ENCODE results near the gene EEA1. TPM values are rescaled to one million over a fixed set of nuclear protein-coding genes. Genes with fewer than 3 reads are reported as not detected.
A peak's percentile ranks its signal among the peaks of the same experiment; 100 is the strongest.

The EEA1 gene
- total RNA-seq, 2 donors from 2014 or later = 5.9 to 7.3 TPM

- intact Hi-C loops (cut with DNase I) = no loop called here
- Histone ChIP-seq H3K27me3 (no peaks in the 10 kb centered on the region), H3K4me3 (no peak overlapping the region), H3K4me1 (peaks cover 10% of the 10 kb centered on the region), H3K9me3 (no peaks in the 10 kb centered on the region), H3K36me3 (replicated peaks in 1 of 2; ENCODE audit: insufficient read depth in 1 of 2, low read depth in 2 of 2) (no peaks in the 10 kb centered on the region), H3K27ac (peak overlapping the region in 2 of 4 donors; percentile 34 to 47)
- DNase-seq (no peak), ATAC-seq (no peak)
- TF ChIP-seq POLR2A (IDR thresholded peaks at IDR 0.05) = no peak
- TF ChIP-seq, protein P1, sequence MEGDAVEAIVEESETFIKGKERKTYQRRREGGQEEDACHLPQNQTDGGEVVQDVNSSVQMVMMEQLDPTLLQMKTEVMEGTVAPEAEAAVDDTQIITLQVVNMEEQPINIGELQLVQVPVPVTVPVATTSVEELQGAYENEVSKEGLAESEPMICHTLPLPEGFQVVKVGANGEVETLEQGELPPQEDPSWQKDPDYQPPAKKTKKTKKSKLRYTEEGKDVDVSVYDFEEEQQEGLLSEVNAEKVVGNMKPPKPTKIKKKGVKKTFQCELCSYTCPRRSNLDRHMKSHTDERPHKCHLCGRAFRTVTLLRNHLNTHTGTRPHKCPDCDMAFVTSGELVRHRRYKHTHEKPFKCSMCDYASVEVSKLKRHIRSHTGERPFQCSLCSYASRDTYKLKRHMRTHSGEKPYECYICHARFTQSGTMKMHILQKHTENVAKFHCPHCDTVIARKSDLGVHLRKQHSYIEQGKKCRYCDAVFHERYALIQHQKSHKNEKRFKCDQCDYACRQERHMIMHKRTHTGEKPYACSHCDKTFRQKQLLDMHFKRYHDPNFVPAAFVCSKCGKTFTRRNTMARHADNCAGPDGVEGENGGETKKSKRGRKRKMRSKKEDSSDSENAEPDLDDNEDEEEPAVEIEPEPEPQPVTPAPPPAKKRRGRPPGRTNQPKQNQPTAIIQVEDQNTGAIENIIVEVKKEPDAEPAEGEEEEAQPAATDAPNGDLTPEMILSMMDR (IDR thresholded peaks at IDR 0.05) = no peak
Observed at GRCh38 chr12:92898755-92899154, 30.3 kb downstream of the EEA1 start.

DNA sequence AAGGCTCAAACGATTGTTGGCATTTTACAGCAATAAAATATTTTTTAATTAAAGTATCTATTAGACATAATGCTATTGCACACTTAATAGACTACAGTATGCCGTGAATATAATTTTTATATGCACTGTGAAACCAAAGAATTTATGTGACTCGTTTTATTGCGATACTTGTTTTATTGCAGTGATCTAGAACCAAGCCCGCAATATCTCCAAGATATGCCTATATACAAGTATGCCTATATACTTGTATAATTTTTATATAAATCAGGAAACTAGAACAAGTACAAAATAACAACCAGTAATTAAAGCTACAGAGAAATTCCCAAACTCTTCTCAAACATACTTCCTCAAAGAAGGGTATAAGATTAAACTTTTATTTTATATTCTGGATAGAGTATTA is 31.3 kb downstream of the EEA1 start:
- H3K36me3 ChIP-seq (replicated peaks in 1 of 2; ENCODE audit: insufficient read depth in 1 of 2, low read depth in 2 of 2) = no peaks in the 10 kb centered on the region
- H3K27ac ChIP-seq = no peak overlapping the region
- H3K9me3 ChIP-seq = no peaks in the 10 kb centered on the region
- DNase-seq (no peak), ATAC-seq (no peak)
- no peaks in the 10 kb centered on the region for H3K27me3 ChIP-seq
- TF ChIP-seq, protein P1 (IDR thresholded peaks at IDR 0.05) = no peak
- TF ChIP-seq POLR2A (IDR thresholded peaks at IDR 0.05) = no peak
- 96 to 97% methylated on average over 5 of the region's 5 CpGs for WGBS, 2 donors
- H3K4me1 ChIP-seq = peaks cover 10% of the 10 kb centered on the region
- intact Hi-C loops (cut with DNase I) = no loop called here
- H3K4me3 ChIP-seq = no peak overlapping the region

GRCh38 chr12:92890601-92891106 is 38.4 kb downstream of the EEA1 start:
- H3K9me3 ChIP-seq = no peaks in the 10 kb centered on the region
- WGBS, 2 donors = 91% methylated on average over 3 of the region's 3 CpGs
- intact Hi-C loops (cut with DNase I) = no loop called here
- no peaks in the 10 kb centered on the region for H3K4me1 ChIP-seq
- no peak overlapping the region for H3K27ac ChIP-seq
- H3K4me3 ChIP-seq = no peak overlapping the region
- ATAC-seq = no peak
- H3K36me3 ChIP-seq (replicated peaks in 1 of 2; ENCODE audit: insufficient read depth in 1 of 2, low read depth in 2 of 2) = no peaks in the 10 kb centered on the region
- no peaks in the 10 kb centered on the region for H3K27me3 ChIP-seq
- no peak for DNase-seq
- TF ChIP-seq POLR2A (IDR thresholded peaks at IDR 0.05) = no peak
- TF ChIP-seq, protein P1 (IDR thresholded peaks at IDR 0.05) = no peak

DNA sequence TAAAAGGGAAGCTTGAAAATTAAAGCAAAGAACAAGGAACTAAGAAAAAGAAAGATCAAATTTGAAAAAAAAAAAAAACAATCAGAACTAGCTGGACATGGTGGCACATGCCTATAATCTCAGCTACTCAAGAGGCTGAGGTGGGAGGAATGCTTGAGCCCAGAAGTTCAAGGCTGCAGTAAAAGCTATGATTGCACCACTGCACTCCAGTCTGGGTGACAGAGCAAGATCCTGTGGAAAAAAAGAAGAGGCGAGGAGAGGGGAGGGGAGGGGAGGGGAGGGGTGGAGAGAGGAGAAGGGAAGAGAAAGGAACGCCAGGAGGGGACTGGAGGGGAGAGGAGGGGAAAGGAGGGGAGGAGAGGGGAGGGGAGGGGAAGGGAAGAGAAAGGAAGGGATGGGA is 43.0 kb downstream of the EEA1 start:
- Histone ChIP-seq H3K27me3 (no peaks in the 10 kb centered on the region), H3K36me3 (replicated peaks in 1 of 2; ENCODE audit: insufficient read depth in 1 of 2, low read depth in 2 of 2) (no peaks in the 10 kb centered on the region), H3K9me3 (no peaks in the 10 kb centered on the region), H3K27ac (no peak overlapping the region), H3K4me1 (no peaks in the 10 kb centered on the region), H3K4me3 (no peak overlapping the region)
- intact Hi-C loops (cut with DNase I) = no loop called here
- no peak for DNase-seq
- WGBS, 2 donors = 80 to 100% methylated on average over 1 to 2 of the region's 2 CpGs
- ATAC-seq = no peak
- TF ChIP-seq, protein P1 (IDR thresholded peaks at IDR 0.05) = no peak
- no peak for TF ChIP-seq POLR2A (IDR thresholded peaks at IDR 0.05)

DNA sequence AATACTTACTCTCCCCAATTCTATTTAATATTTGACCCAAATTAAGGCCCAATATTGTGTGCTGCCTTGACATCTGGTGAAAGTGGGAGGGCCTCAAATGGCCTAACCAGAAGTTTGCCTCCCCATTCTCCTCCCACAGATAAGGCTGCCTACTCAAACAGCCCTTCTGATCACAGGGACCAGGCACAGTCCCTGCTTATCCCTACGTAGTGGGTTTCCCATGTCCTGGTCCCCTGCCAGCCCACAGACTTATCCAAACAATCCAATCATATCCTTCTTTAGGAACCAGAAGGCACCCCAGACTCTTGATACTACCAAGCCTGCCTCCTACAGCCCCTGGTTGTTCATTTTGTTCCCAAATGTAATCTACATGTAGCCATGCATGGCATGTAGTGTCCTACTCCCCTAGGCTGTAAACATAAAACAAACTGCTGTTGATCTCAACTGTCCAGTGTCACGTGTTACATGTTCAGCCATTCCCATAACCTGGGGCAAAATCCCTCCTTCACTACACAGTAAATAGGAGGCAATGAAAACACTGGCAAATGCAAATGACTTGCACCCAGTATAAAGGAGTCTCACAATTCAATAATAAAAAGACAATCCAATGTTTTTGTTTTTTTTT is 49.3 kb downstream of the EEA1 start:
- no peak for DNase-seq
- TF ChIP-seq POLR2A (IDR thresholded peaks at IDR 0.05) = no peak
- TF ChIP-seq, protein P1 (IDR thresholded peaks at IDR 0.05) = no peak
- WGBS, 2 donors = 82 to 92% methylated on average over 2 of the region's 2 CpGs
- no peak overlapping the region for H3K27ac ChIP-seq
- ATAC-seq = no peak
- H3K27me3 ChIP-seq = no peaks in the 10 kb centered on the region
- H3K36me3 ChIP-seq (replicated peaks in 1 of 2; ENCODE audit: insufficient read depth in 1 of 2, low read depth in 2 of 2) = no peaks in the 10 kb centered on the region
- no peak overlapping the region for H3K4me3 ChIP-seq
- intact Hi-C loops (cut with DNase I) = no loop called here
- H3K4me1 ChIP-seq = no peaks in the 10 kb centered on the region
- H3K9me3 ChIP-seq = no peaks in the 10 kb centered on the region
